Hepatocyte (in vitro differentiated cells): ENCODE results near the gene PLCB4.

Source experiments
- EZH2 ChIP-seq: fragments of 200-600 bp; sonication (generic); IDR thresholded peaks from 2 replicates; pipeline ENCODE4 v1.6.1; 2016; ENCODE audit warnings: antibody characterized with exemption, mild to moderate bottlenecking, borderline replicate concordance
- TF ChIP-seq, protein P1 (sequence below): fragments of 200-600 bp; sonication (generic); IDR thresholded peaks from 2 replicates; pipeline ENCODE4 v1.5.1; 2016; ENCODE audit warnings: antibody characterized with exemption, mild to moderate bottlenecking; ENCODE audit not compliant: poor library complexity

DNA sequence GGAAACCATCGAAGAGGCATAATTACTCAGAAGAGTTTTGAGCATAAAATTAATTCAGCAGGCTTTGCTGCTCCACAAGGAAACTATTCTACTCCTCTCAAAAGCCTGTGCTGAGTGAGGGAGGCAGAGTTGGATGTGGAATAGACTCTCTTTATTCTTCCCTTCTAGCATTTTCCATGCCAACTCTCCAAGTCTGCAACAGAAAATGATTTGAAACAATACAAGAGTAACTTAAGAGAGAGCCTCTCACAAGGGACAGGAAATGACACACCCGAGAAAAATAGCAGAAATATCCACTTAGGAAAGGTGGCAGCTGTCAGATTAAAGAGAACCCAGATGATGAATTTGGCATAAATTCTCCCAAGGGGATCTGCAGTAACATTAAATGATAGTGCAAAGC is 419.2 kb downstream of the PLCB4 start:
- no peak for TF ChIP-seq EZH2
- TF ChIP-seq, protein P1, sequence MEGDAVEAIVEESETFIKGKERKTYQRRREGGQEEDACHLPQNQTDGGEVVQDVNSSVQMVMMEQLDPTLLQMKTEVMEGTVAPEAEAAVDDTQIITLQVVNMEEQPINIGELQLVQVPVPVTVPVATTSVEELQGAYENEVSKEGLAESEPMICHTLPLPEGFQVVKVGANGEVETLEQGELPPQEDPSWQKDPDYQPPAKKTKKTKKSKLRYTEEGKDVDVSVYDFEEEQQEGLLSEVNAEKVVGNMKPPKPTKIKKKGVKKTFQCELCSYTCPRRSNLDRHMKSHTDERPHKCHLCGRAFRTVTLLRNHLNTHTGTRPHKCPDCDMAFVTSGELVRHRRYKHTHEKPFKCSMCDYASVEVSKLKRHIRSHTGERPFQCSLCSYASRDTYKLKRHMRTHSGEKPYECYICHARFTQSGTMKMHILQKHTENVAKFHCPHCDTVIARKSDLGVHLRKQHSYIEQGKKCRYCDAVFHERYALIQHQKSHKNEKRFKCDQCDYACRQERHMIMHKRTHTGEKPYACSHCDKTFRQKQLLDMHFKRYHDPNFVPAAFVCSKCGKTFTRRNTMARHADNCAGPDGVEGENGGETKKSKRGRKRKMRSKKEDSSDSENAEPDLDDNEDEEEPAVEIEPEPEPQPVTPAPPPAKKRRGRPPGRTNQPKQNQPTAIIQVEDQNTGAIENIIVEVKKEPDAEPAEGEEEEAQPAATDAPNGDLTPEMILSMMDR: no peak
